Thyroid gland (tissue), 4 donors: ENCODE results near the gene RAB21.
"Not testable (repeated sequence)": the region's sequence is repeated elsewhere in the genome, so short reads cannot be mapped to it uniquely, and the experiment has no call there.

Experiments
- POLR2A ChIP-seq, 2 donors: fragments of 450-650 bp; IDR thresholded peaks; one replicate each; pipeline ENCODE4 v1.6.1; 2017; ENCODE audit warnings: antibody characterized with exemption in 2 of 2, mild to moderate bottlenecking in 2 of 2, moderate library complexity in 1 of 2
- TF ChIP-seq, protein P1 (sequence below), 6 experiments: fragments of 200-600 bp in 3 of 6; fragments of 450-650 bp in 3 of 6; sonication (generic) in 3 of 6; IDR thresholded peaks; one replicate each; pipeline ENCODE4 v1.5.1; 2016 to 2019; ENCODE audit warnings: antibody characterized with exemption in 6 of 6, mild to moderate bottlenecking in 2 of 6, inconsistent platforms in 1 of 6, moderate library complexity in 1 of 6

DNA sequence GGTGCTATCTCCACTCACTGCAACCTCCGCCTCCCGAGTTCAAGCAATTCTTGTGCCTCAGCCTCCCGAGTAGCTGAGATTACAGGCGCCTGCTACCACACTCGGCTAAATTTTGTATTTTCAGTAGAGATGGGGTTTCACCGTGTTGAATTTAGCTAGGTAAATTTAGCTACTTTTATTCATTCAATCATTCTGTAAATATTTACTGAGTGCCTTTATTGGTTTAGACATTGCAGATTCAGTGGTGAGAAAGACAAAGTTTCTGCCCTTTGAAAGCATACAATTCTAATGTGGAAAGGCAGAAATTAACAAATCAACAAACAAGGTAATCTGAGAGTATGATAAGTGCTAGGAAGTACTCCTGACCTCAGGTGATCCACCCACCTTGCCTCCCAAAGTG, 60.6 kb downstream of the RAB21 start:
- TF ChIP-seq, protein P1, sequence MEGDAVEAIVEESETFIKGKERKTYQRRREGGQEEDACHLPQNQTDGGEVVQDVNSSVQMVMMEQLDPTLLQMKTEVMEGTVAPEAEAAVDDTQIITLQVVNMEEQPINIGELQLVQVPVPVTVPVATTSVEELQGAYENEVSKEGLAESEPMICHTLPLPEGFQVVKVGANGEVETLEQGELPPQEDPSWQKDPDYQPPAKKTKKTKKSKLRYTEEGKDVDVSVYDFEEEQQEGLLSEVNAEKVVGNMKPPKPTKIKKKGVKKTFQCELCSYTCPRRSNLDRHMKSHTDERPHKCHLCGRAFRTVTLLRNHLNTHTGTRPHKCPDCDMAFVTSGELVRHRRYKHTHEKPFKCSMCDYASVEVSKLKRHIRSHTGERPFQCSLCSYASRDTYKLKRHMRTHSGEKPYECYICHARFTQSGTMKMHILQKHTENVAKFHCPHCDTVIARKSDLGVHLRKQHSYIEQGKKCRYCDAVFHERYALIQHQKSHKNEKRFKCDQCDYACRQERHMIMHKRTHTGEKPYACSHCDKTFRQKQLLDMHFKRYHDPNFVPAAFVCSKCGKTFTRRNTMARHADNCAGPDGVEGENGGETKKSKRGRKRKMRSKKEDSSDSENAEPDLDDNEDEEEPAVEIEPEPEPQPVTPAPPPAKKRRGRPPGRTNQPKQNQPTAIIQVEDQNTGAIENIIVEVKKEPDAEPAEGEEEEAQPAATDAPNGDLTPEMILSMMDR (IDR thresholded peaks at IDR 0.05), result not testable (repeated sequence)
- TF ChIP-seq POLR2A (IDR thresholded peaks at IDR 0.05), result not testable (repeated sequence)
